SK-N-MC (cell line): ENCODE results near the gene NUP62.
"Not testable (repeated sequence)": the region's sequence is repeated elsewhere in the genome, so short reads cannot be mapped to it uniquely, and the experiment has no call there.

Source experiments
- EZH2 ChIP-seq: fragments of 200-600 bp; sonication (generic); IDR thresholded peaks from one replicate; pipeline ENCODE4 v1.6.1; 2017; ENCODE audit warnings: antibody characterized with exemption
- FOXP2 ChIP-seq: optimal IDR thresholded peaks from 2 replicates; pipeline ENCODE3; 2011; ENCODE audit warnings: mild to moderate bottlenecking, moderate library complexity; ENCODE audit not compliant: insufficient read depth; ENCODE audit errors: extremely low read length, control extremely low read depth
- POLR2AphosphoS5 ChIP-seq: IDR thresholded peaks from 2 replicates; pipeline ENCODE4 v1.6.1; 2012; ENCODE audit warnings: mild to moderate bottlenecking, low read depth, low read length, borderline replicate concordance

- TF ChIP-seq POLR2AphosphoS5, EZH2, FOXP2: not testable (repeated sequence)
Measured at GRCh38 chr19:49944567-49944966, 15.3 kb upstream of the NUP62 start.
